Hypothalamus (tissue), 51 donors: ENCODE measurements around the gene GJA3.

Source experiments
- DNase-seq, 51 donors: peaks; one replicate each; lab custom pipeline; 2025; lab: John Stamatoyannopoulos, UW

The GJA3 gene

GRCh38 chr13:20101467-20102316, 59.2 kb downstream of the GJA3 start:
- DNase-seq: no peak

- DNase-seq: no peak
Observed at GRCh38 chr13:20099319-20099718, 61.5 kb downstream of the GJA3 start.

- DNase-seq: no peak
Observed at GRCh38 chr13:20093951-20094350, 66.9 kb downstream of the GJA3 start.

GRCh38 chr13:20090349-20090748, 70.5 kb downstream of the GJA3 start:
- no peak for DNase-seq
